Stimulated activated CD8-positive, alpha-beta memory T cell treated with anti-CD3 and anti-CD28 coated beads, Interleukin-7, amount 100 ng/mL, for 24 hours (primary cell): Measurements from ENCODE around the gene PLPPR1.
"Not testable (repeated sequence)": the region's sequence is repeated elsewhere in the genome, so short reads cannot be mapped to it uniquely, and the experiment has no call there.

ENCODE experiments used
- DNase-seq: peaks from one replicate; pipeline ENCODE4 v3.0.0-alpha.2; 2020; ENCODE audit warnings: low read depth

Gene PLPPR1

DNA sequence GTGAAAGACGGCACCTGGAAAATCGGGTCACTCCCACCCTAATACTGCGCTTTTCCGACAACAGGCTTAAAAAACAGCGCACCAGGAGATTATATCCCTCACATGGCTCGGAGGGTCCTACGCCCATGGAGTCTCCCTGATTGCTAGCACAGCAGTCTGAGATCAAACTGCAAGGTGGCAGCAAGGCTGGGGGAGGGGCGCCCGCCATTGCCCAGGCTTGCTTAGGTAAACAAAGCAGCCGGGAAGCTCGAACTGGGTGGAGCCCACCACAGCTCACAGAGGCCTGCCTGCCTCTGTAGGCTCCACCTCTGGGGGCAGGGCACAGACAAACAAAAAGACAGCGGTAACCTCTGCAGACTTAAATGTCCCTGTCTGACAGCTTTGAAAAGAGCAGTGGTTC, 262.5 kb downstream of the PLPPR1 start:
- not testable (repeated sequence) for DNase-seq

- DNase-seq = no peak
These were observed 271.4 kb downstream of the PLPPR1 start for GRCh38 chr9:101299901-101300300.

GRCh38 chr9:101307051-101307450, 278.5 kb downstream of the PLPPR1 start:
- no peak for DNase-seq

GRCh38 chr9:101307524-101308213, 279.1 kb downstream of the PLPPR1 start:
- no peak for DNase-seq

GRCh38 chr9:101309139-101309538, 280.6 kb downstream of the PLPPR1 start:
- no peak for DNase-seq

DNA sequence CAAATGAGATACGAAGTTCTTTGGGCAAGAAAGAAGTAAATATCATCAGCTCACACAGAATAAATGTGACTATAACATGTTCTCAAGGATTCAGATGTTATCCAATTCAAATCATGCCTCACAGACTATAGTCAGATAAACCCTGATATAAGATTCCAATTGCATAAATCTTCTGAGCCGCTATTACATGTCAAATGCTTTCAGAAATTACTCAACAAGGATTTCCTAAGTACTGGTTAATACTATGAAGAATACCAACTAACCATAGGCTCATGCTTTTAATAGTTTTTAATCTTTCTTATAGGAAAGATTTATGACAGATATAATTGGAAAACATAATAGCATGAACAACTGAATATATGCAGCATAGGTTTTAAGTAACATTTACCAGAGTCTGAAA, 282.7 kb downstream of the PLPPR1 start:
- no peak for DNase-seq

GRCh38 chr9:101311758-101312420, 283.4 kb downstream of the PLPPR1 start:
- no peak for DNase-seq

- DNase-seq = no peak
These were observed 284.1 kb downstream of the PLPPR1 start for GRCh38 chr9:101312661-101313060.

DNA sequence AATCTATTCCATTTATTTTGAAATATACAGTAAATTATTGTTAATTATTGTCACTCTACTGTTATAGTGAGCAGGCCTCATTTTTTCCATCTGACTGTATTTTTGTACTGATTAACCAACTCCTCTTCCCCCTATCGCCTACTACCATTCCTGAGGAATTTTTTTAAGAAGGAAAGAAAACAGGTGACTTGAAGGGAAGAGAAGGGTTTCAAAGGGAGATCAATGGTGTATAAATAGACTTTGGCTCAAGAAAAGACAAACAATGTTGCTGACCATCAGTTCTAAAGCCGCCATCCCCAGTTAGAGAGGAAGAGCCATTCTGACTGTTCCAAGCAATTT, 286.6 kb downstream of the PLPPR1 start:
- DNase-seq = no peak

DNA sequence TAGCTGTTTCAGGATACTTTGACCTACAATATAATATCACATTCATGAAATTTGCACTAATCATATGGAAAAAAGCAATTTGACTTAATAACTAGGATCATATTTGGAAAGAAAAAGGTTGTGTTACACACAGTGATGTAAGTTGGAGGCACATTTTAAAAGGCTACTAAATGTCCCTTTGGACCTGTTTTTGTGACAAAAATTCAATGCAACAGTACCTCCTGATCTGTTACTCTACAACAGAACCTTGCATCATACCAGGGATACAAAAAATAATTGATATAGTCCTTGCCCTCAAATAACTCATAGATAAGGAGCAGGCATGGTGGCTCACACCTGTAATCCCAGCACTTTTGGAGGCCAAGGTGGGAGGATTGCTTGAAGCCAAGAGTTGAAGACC, 289.2 kb downstream of the PLPPR1 start:
- DNase-seq = no peak

- no peak for DNase-seq
These were observed 294.6 kb downstream of the PLPPR1 start for GRCh38 chr9:101323129-101323528.

DNA sequence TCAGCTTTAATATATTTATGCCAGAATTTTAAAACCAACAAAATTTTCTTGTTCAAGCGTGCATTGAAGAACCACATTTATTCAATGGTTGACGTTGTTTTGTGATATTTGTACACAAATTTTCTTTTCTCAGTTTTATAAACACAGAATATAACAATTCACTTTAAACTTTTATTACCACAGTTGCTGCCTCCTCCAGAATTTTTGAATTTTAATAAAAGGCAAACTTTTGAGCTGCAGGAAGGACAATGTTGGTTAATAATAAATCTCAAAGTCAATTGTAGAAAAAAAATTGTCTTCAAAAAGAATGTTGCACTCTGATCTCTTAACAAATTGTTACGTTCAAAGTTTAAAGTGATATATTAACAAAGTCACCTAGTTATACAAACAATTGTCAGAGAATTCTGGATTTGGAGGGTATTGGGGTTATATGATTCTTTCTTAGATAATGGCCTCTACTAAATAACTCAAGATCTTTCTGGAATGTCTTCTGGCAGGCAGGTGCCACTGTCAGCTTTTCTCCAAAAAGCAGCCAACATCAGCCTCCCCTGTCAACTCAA, 295.8 kb downstream of the PLPPR1 start:
- DNase-seq = no peak

GRCh38 chr9:101325053-101325452, 296.5 kb downstream of the PLPPR1 start:
- no peak for DNase-seq

DNA sequence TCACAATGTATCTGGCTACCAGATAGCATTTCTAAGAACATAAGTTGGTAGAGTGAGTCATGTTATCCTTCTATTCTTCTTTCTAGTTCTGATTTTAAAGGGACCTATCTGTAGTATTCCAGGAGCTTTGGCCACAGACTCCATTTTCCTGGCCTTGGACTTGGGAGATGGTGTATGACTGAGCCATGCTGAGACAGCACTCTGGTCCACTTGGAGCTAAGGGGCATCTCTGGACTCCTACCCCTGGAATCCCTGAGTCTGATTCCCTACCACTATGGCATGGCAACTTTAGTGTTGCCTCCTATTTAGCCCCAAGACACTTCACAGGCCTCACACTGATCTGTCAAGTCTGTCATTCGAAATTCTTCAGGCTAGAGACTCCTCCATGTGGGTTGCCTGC, 297.5 kb downstream of the PLPPR1 start:
- DNase-seq = no peak

- DNase-seq = no peak
These were observed 298.0 kb downstream of the PLPPR1 start for GRCh38 chr9:101326501-101326900.

DNA sequence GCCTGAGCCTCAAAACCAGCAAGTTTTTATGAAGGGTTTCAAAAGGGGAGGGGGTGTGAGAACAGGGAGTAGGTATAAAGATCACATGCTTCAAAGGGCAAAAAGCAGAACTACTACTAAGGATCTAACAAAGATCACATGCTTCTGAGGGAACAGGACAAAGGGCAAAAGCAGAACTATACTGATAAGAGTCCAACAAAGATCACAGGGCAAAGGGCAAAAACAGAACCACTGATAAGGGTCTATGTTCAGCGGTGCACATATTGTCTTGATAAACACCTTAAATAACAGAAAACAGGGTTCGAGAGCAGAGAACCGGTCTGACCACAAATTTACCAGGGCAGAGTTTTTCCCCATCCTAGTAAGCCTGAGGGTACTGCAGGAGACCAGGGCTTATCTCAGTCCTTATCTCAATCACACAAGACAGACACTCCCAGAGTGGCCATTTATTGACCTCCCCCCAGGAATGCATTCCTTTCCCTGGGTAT, 298.9 kb downstream of the PLPPR1 start:
- DNase-seq = not testable (repeated sequence)

- DNase-seq = no peak
These were observed 303.8 kb downstream of the PLPPR1 start for GRCh38 chr9:101332362-101332761.

DNA sequence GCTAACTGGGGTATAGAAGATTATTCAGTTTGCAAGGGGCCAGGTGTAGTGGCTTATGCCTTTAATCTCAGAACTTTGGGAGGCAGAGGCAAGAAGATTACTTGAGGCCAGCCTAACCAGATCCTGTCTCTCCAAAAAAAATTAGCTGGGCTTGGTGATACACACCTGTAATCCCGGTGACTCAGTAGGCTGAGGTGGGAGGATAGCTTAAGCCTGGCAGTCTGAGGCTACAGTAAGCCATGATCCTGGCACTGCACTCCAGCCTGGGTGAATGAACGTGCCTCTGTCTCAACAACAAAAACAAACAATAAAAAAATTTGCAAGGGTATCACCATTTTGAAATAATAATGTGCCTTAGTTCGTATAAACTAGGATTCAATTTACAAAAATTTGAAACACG, 305.0 kb downstream of the PLPPR1 start:
- DNase-seq = no peak

DNA sequence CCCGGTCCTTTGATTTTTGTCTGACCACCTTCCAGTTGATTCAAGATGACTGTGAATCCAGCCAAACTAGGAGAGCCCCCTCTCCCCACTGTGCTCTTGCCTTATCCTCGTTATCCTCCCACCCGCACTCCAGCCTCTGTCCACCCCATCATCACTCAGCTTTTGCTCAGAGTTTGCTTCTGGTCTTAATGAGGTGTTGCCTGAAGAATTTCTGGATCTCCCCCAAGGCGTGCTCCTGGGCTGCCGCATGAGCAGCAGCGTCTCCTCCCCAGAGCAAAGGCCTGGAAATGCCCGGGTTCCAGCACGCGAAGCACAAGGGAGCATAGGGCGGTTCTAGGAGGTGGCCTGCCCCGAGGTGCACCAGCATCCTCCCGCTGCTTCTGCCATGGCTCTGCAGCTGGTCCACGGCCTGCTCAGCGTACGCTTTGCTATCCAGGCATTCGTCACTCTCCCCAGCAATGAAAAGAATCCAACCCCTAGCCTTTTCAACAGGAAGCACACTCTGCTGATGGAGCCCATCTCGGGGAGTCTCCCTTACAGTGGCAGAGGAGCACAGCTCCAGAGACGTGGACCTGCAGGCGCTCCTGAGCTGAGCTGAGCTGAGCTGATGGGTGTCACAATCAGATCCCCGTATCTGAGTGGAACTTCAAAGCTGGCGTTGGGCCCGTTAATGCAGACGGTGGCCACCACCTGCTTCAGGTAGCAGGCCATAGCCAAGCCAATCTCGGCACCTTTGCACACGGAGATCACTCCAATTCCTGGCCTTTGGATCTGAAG, 305.6 kb downstream of the PLPPR1 start:
- DNase-seq = no peak

- DNase-seq = no peak
These were observed 307.6 kb downstream of the PLPPR1 start for GRCh38 chr9:101336091-101336490.

GRCh38 chr9:101337237-101337636, 308.7 kb downstream of the PLPPR1 start:
- DNase-seq = no peak

- no peak for DNase-seq
These were observed 313.4 kb downstream of the PLPPR1 start for GRCh38 chr9:101341958-101342357.

- no peak for DNase-seq
These were observed 314.1 kb downstream of the PLPPR1 start for GRCh38 chr9:101342595-101342994.
